ENCODE results near the gene ORC6. TPM values are rescaled to one million over a fixed set of nuclear protein-coding genes. Genes with fewer than 3 reads are reported as not detected.

The ORC6 gene
- total and polyA plus RNA-seq, 10 of the 15 experiments (the other 5 are each of a cell fraction or from before 2014, with no cell fraction given): 25.7 to 88.5 (median 49.1) TPM

- FAIRE-seq (no peak), ATAC-seq (no peak), DNase-seq (ENCODE audit: low read depth, low spot score) (no peak)
- Histone ChIP-seq H3K9me3 (replicated peaks; ENCODE audit: control insufficient read depth, insufficient read depth, low read length) (no peaks in the 10 kb centered on the region), H3K4me1 (ENCODE audit: control insufficient read depth, insufficient read depth, low read length) (peaks cover 20% of the 10 kb centered on the region), H3K4me3 (no peak overlapping the region), H2AFZ (ENCODE audit: control insufficient read depth, low read depth, low read length) (no peak overlapping the region), H3K9ac (ENCODE audit: control insufficient read depth, insufficient read depth, low read length) (no peak overlapping the region), H3K27ac (ENCODE audit: control insufficient read depth, insufficient read depth) (no peak overlapping the region), H3K36me3 (ENCODE audit: control insufficient read depth in 2 of 2, insufficient read depth in 2 of 2, low read length in 1 of 2) (peaks cover 4 to 20% of the 10 kb centered on the region in 2 experiments), H3K79me2 (ENCODE audit: control insufficient read depth, insufficient read depth, low read length) (no peaks in the 10 kb centered on the region), H3K4me2 (ENCODE audit: control insufficient read depth, insufficient read depth) (no peak overlapping the region), H3K27me3 (replicated peaks in 1 of 2; ENCODE audit: control insufficient read depth in 2 of 2, insufficient read depth in 2 of 2, low read length in 1 of 2) (no peaks in the 10 kb centered on the region), H4K20me1 (ENCODE audit: control insufficient read depth, insufficient read depth) (no peaks in the 10 kb centered on the region)
- SMC1A ChIA-PET (ENCODE audit: uncharacterized antibody, unreplicated experiment): interaction anchor here (0.6 kb wide), 1 partner anchor 57 kb away, joined by 4 read pairs; no protein-coding TSS in a partner anchor
- TF ChIP-seq ZNF217 (IDR thresholded peaks at IDR 0.05) (no peak), ZBED1 (IDR thresholded peaks at IDR 0.05; ENCODE audit: borderline replicate concordance) (no peak), ZNF207 (IDR thresholded peaks at IDR 0.05; ENCODE audit: borderline replicate concordance) (no peak), STAT1 (conservative IDR thresholded peaks at IDR 0.05) (no peak), CBFB (IDR thresholded peaks at IDR 0.05; ENCODE audit: low read depth) (no peak), TCF3 (IDR thresholded peaks at IDR 0.05; ENCODE audit: borderline replicate concordance, insufficient read depth, low read depth, low read length) (no peak), ATF2 (IDR thresholded peaks at IDR 0.05; ENCODE audit: low read length) (no peak), EGR1 (IDR thresholded peaks at IDR 0.05; ENCODE audit: borderline replicate concordance in 1 of 2, low read depth in 2 of 2, low read length in 2 of 2) (no peak), POLR2A (IDR thresholded peaks at IDR 0.05; ENCODE audit: low read depth, low read length) (no peak), ZNF274 (IDR thresholded peaks at IDR 0.05; ENCODE audit: insufficient read depth, insufficient read length) (no peak), SRF (IDR thresholded peaks at IDR 0.05; ENCODE audit: low read depth in 2 of 2, low read length in 2 of 2) (no peak), NFYA (IDR thresholded peaks at IDR 0.05; ENCODE audit: borderline replicate concordance, low read depth, low read length) (no peak), HDAC2 (IDR thresholded peaks at IDR 0.05) (no peak), SREBF1 (IDR thresholded peaks at IDR 0.05; ENCODE audit: low read length) (no peak), PML (IDR thresholded peaks at IDR 0.05; ENCODE audit: low read length) (no peak), HDGF (IDR thresholded peaks at IDR 0.05) (no peak)
- TF ChIP-seq, protein P1, sequence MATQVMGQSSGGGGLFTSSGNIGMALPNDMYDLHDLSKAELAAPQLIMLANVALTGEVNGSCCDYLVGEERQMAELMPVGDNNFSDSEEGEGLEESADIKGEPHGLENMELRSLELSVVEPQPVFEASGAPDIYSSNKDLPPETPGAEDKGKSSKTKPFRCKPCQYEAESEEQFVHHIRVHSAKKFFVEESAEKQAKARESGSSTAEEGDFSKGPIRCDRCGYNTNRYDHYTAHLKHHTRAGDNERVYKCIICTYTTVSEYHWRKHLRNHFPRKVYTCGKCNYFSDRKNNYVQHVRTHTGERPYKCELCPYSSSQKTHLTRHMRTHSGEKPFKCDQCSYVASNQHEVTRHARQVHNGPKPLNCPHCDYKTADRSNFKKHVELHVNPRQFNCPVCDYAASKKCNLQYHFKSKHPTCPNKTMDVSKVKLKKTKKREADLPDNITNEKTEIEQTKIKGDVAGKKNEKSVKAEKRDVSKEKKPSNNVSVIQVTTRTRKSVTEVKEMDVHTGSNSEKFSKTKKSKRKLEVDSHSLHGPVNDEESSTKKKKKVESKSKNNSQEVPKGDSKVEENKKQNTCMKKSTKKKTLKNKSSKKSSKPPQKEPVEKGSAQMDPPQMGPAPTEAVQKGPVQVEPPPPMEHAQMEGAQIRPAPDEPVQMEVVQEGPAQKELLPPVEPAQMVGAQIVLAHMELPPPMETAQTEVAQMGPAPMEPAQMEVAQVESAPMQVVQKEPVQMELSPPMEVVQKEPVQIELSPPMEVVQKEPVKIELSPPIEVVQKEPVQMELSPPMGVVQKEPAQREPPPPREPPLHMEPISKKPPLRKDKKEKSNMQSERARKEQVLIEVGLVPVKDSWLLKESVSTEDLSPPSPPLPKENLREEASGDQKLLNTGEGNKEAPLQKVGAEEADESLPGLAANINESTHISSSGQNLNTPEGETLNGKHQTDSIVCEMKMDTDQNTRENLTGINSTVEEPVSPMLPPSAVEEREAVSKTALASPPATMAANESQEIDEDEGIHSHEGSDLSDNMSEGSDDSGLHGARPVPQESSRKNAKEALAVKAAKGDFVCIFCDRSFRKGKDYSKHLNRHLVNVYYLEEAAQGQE (IDR thresholded peaks at IDR 0.05; ENCODE audit: low read depth, low read length): no peak
- WGBS (ENCODE audit: insufficient coverage, insufficient replicate concordance, low lambda C conversion rate, missing lambda C conversion rate): 75% methylated on average over 4 of the region's 4 CpGs
- POLR2A ChIA-PET: no interaction called here
- BruUV-seq (replicated peaks): no TSS peak
- in situ Hi-C loops (cut with MboI): no loop called here
- RAD21 ChIA-PET (ENCODE audit: unreplicated experiment): interaction anchor here (1.0 kb wide), 1 partner anchor 13 kb away, joined by 3 read pairs; no protein-coding TSS in a partner anchor
- CTCF ChIA-PET: interaction anchor here (3.2 kb wide), 1 partner anchor 12 kb away, joined by 16 read pairs; no protein-coding TSS in a partner anchor
- intact Hi-C loops (cut with micrococcal nuclease; ENCODE audit: unreplicated experiment): no loop called here
Observed at GRCh38 chr16:46662123-46662522, 27.3 kb upstream of the ORC6 start.

Measured in GM12878 (cell line).